Measurements from ENCODE around the gene STMP1.

The STMP1 gene

DNA sequence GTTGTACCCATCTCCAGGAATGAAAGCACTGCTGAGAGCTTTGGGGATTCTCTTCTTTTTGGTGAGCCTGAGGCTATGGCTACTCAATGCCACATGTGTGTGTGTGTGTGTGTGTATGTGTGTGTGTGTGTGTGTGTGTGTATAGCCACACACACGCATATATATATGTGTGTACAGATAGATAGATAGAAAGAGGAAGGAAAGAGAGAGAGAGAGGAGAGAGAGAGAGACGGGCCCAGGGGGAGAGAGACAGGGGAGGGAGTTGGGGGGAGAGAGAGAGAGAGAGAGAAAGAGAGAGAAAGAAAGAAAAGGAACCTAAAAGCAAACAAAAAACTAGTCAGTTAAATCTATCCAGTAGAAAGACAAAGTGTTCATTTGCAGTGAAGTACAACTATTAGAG, 57.4 kb downstream of the STMP1 start:
- no peak for DNase-seq (ENCODE audit: low spot score)

GRCh38 chr7:135721198-135721820, 59.0 kb downstream of the STMP1 start:
- DNase-seq (ENCODE audit: low spot score) = no peak

GRCh38 chr7:135723411-135723810, 61.1 kb downstream of the STMP1 start:
- DNase-seq (ENCODE audit: low spot score) = no peak

All from AG20443 (cell line).